ENCODE results near the gene TMPRSS9. TPM values are rescaled to one million over a fixed set of nuclear protein-coding genes. Genes with fewer than 3 reads are reported as not detected.
"Not testable (repeated sequence)": the region's sequence is repeated elsewhere in the genome, so short reads cannot be mapped to it uniquely, and the experiment has no call there.

TMPRSS9 gene
- total RNA-seq, 1 donor from 2014 or later, result 7.5 TPM

DNA sequence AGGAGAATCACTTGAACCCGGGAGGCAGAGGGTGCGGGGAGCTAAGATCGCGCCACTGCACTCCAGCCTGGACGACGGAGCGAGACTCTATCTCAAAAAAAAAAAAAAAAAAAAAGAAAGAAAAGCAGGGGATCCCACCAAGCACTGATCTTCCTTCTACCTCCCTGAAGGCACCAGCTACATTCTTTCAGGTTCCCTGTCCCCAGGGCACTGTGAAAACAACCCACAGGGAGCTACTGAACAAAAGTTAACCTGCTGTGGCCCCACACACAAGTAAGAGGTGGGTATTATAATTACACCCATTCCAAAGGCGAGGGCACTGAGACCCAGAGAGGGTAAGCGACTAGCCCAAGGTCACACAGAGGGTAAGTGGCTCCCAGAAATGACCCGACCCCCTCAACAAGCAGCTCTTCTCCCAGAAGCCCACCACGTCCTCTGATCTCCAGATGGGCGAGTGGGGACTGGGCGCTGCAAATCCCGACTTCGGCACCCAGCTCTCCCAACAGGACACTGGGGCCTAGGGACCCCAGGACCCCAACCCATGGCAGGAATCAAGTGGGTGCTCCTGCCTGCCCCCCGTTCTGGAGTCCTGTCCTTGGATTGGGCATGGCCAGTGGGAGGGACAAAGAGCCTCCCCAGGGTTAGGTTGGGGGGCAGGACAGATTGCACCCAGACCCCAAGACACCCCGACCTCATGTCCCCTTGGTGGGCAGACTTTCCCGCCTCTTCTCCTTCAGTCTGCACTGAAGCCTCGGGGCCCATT, 94.3 kb downstream of the TMPRSS9 start:
- no peak for ATAC-seq
- DNase-seq (ENCODE audit: low spot score), result no peak

DNA sequence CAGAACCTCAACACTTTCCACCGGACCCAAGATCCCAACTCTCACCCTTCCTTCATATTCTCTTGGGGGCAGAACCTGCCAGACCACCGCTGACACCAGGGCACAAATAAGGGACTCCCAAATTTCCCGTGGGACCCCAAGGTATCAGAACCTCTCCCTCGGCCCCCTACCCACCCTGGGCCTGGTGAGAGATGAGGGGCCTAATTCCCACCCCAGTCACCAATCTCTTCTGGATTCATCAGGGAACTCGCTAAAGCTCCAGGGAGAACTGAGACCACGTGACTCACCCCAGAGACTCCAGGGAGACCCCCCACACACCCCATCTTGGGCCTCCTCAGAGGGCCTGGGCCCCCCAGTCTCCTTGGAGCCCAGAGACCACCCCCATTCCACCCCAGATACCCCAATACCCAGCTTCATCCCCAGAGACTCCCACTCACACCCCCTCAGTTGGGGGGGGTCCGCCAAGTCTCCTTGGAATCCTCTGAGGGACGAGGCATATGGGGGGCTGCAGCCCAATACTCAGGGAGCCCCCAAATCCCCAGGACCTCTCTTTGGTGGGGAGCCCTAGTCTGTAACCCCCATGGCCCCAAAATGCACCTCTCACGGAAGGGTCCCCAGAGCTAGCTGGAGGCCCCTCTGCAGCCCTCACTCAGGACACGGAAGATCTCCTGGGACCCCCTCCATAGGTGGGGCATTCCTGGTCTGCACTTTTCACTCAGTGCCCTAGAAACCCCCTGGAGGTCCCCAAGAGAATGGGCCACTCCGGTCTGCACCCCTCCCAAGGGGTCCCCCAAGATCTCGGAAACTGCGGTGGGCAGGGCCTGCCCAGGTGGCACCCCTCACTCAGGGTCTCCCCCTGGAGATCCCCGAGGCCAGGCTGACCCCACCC, 95.1 kb downstream of the TMPRSS9 start:
- ATAC-seq (no peak), DNase-seq (ENCODE audit: low spot score) (no peak)

DNA sequence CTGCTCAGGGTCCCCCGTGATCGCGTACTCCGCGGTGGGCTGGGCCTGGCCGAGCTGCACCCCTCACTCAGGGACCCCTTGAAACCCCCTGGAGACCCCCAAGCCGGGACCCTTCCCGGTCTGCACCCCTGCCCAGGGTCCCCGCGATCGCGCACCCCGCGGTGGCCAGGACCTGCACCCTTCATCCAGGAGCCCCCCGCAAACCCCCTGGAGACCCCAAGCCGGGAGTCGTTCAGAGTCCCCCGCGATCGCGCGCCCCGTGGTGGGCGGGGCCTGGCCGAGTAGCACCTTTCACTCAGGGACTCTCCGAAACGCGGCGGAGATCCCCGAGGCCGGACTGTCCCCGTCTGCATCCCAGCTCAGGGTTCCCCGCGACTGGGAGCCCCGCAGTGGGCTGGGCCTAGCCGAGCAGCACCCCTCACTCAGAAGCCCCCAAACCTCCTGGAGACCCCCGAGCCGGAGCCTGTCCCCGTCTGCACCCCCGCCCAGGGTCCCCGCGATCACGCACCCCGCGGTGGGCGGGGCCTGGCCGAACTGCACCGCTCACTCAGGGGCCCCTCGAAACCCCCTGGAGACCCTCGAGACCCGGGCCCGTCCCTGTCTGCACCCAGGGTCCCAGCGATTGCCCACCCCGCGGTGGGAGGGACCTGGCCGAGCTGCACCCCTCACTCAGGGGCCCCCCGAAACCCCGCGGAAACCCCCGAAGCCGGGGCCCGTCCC, 95.9 kb downstream of the TMPRSS9 start:
- DNase-seq (ENCODE audit: low spot score), result no peak
- ATAC-seq, result no peak

DNA sequence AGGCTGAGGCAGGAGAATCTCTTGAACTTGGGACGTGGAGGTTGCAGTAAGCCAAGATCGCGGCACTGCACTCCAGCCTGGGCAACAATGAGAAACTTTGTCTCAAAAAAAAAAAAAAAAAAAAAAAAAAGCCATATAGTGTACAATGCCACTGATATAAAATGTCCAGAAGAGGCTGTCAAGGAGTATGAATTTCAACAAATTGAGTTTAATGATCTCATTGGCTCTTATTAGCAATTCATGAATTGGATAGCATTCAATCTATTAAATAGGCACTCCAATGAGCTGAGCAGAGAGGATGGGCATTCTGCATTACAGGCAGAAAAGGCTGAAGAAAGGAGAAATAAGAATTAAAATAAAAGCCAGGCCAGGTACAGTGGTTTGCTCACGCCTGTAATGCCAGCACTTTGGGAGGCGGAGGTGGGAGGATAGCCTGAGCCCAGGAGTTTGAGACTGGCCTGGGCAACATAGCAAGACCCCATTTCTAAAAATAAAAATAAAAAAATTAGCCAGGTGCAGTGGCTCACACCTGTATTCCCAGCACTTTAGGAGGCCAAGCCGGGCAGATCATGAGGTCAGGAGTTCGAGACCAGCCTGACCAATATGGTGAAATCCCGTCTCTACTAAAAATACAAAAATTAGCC, 97.5 kb downstream of the TMPRSS9 start:
- no peak for ATAC-seq
- DNase-seq (ENCODE audit: low spot score), result no peak

DNA sequence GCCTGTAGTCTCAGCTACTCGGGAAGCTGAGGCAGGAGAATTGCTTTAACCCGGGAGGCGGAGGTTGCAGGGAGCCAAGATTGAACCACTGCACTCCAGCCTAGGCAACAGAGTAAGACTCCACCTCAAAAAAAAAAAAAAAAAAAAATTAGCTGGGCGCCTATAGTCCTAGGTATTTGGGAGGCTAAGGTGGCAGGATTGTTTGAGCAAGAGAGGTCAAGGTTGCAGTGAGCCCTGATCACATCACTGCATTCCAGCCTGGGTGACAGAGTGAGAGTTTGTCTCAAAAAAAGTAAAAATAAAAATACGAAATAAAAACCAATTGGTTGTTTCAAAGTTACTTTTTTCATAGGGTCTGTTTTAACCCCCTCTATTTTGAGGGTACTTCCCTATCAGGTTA, 98.0 kb downstream of the TMPRSS9 start:
- ATAC-seq, result peak; percentile 27
- DNase-seq (ENCODE audit: low spot score), result no peak

- DNase-seq (ENCODE audit: low spot score), result peak; percentile 81
- ATAC-seq, result peak; percentile 9
Measured at GRCh38 chr19:2458776-2459175, 98.7 kb downstream of the TMPRSS9 start.

DNA sequence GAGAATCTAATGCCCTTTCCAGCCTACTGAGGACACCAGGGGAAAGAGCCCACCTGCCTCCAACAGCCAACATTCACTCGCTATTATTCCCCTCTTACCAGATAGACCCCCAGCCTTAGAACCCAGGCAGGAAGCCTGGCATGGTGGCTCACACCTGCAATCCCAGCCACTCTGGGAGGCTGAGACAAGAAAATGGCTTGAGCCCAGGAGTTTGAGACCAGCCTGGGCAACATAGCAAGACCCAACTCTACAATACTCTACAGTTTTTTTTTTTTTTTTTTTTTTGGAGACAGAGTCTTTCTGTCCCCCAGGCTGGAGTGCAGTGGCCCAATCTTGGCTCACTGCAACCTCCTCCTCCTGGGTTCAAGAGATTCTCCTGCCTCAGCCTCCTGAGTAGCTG, 100.2 kb downstream of the TMPRSS9 start:
- no peak for ATAC-seq
- DNase-seq (ENCODE audit: low spot score), result no peak

GRCh38 chr19:2461751-2462634, 101.9 kb downstream of the TMPRSS9 start:
- ATAC-seq (peak; percentile 61), DNase-seq (ENCODE audit: low spot score) (peak; percentile 67)

- peak; percentile 71 for ATAC-seq
- peak; percentile 85 for DNase-seq (ENCODE audit: low spot score)
Measured at GRCh38 chr19:2462635-2463421, 102.8 kb downstream of the TMPRSS9 start.

DNA sequence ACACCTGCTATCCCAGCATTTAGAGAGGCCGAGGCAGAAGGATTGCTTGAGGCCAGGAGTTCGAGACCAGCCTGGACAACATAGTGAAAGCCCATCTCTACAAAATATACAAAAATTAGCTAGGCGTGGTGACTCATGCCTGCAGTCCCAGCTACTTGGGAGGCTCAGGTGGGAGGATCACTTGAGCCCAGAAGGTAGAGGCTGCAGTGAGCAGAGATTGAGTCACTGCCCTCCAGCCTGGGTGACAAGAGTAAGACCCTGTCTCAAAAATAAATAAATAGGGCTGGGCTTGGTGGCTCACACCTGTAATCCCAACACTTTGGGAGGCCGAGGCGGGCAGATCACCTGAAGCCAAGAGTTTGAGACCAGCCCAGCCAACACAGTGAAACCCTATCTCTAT, 103.6 kb downstream of the TMPRSS9 start:
- not testable (repeated sequence) for ATAC-seq; DNase-seq (ENCODE audit: low spot score)

DNA sequence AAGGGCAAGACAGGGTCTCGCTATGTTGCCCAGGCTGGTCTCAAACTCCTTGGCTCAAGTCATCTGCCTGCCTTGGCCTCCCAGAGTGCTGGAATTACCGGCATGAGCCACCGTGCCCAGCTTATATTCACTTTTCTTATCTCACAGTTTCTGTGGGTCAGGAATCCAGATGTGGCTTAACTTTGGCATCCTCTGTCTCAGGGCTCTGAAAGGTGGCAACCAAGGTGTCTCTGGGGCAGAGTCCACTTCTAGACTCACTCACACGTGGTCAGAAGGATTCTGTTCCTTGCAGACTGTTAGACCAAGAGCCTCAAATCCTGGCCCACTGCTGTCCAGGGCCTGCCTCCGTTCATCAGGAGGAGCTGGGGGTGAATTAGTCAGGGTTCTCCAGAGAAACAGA, 104.3 kb downstream of the TMPRSS9 start:
- ATAC-seq, result no peak
- DNase-seq (ENCODE audit: low spot score), result no peak

DNA sequence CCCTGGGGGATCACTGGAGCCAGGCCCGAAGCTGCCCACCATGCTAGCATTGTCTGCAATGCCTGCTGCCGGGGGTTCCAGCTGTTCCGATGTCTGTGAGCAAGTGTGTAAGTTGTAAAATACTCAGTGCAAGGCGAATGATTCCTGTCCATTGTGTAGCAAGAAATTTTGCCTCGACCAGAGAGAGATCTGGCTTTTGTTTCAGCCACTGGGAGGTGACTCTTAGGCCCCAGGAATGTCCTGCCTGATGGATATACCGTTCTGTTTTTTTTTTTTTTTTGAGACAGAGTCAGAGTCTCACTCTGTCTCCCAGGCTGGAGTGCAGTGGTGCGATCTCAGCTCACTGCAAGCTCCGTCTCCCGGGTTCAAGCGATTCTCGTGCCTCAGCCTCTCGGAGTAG, 108.5 kb downstream of the TMPRSS9 start:
- ATAC-seq, result no peak
- no peak for DNase-seq (ENCODE audit: low spot score)

DNA sequence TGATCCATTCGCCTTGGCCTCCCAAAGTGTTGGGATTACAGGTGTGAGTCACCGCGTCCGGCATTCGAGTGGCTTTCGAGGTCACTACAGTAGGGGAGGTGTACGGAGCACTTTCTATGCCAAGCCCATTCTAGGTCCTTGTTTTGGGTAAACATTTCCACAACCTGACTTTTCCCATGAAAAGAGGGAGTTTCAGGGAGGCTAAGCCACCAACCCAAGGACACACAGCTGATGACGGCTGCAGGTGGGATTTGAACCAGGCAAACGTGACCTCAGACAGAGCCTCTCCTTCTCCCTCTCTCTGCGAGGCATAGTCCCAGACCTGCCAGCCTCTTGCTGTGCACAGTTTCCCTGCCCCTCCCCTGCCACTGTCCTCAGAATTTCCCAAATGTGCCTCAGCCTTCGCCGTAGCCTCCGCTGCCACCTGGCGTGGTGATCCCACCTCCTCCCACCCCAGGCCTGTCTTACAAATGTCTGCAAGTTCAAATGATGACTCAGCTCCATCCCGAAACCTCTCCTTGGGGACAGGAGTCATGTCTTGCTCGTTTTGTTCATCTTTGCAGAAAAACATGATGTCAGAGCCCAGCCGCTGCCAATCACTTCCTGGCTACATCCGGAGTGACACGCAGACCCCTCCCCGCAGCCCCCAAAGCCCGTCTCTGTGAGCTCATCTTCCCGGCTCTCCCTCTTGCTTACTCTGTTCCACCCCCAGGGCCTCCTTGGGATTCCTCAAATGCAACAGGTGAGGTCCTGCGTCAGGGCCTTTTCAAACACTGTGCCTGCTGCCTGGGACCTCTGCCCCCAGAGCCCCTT, 109.2 kb downstream of the TMPRSS9 start:
- DNase-seq (ENCODE audit: low spot score) (no peak), ATAC-seq (no peak)

- not testable (repeated sequence) for DNase-seq (ENCODE audit: low spot score); ATAC-seq
Measured at GRCh38 chr19:2469915-2470200, 109.8 kb downstream of the TMPRSS9 start.

DNA sequence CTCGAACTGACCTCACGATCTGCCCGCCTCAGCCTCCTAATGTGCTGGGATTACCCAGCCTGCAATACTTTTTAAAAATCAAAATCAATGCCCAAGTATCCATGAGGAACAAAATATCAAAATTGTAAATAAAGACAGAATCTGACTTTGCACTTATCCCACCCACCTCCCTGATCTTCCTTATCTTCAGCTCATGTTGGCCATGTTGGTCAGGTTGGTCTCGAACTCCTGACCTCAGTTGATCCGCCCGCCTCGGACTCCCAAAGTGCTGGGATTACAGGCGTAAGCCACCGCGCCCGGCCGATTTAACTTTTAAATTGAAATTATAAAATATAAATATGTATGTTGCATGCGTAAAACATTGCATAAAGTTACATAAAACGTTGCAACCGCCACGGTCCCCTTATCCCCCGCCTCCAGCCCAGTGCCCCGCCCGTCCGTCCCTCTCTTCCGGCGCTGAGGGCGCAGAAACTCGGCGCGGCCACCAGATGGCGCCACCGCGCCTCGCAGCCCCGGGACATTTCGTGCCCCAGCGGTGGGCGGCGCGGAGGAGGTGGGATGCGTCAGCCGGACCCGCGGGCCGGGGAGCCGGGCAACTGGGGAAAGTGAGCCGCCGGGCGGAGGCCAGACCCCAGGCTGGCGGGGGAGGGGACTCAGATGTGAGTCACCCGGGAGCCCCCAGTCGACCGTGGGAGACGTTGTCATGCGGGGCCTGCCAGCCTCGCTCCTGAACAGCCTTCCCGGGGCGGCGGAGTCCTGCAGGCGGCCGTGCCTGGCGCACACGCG, 114.4 kb downstream of the TMPRSS9 start:
- peak; percentile 88 for DNase-seq (ENCODE audit: low spot score)
- peak; percentile 58 for ATAC-seq

DNA sequence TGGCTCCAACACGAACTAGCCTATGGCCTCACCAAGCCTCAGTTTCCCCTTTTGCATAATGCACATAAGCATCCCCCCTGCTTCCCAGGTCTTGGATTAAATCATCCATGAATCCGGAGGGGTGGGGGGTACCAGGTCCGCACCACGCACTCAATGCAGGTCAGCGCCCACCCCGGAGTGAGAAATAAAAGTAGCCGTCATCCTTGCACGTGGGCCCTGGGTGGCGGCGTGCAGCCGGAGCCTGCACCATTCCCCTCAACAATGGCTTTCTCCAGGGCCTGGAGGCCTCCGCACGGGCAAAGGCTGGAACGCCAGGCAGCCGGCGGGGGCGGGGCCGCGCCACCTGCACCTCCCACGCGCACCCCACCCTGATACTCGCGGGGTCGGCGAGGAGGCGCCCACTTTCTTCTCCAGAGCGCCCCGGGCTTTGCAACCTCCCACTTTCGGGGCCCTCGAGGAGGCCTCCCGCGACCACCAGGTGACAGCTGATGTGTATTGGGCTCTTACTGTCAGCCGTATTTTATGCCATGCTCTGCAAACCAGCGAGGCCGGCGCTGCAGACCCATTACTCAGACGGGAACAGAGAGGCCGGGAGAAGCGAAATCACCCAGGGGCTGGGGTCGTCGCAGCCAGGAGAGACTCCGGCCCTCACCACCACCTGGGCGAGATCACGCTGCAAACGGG, 115.1 kb downstream of the TMPRSS9 start:
- peak; percentile 78 for DNase-seq (ENCODE audit: low spot score)
- peak; percentile 41 for ATAC-seq

Measured in left lobe of liver (tissue), 2 donors.